Stimulated activated CD4-positive, alpha-beta T cell treated with anti-CD3 and anti-CD28 coated beads, TNF-alpha, amount 100 ng/mL, for 48 hours (primary cell): ENCODE results near the gene C2CD2.

Source experiments
- DNase-seq, 3 donors: peaks; one replicate each; pipeline ENCODE4 v3.0.0-alpha.2; 2020; ENCODE audit warnings: low read depth in 3 of 3

C2CD2 gene

GRCh38 chr21:41888749-41889376, 65.0 kb downstream of the C2CD2 start:
- DNase-seq: no peak

- no peak for DNase-seq
Measured at GRCh38 chr21:41887667-41888066, 66.2 kb downstream of the C2CD2 start.

- DNase-seq: no peak
Measured at GRCh38 chr21:41886328-41886727, 67.5 kb downstream of the C2CD2 start.

- no peak for DNase-seq
Measured at GRCh38 chr21:41885341-41886024, 68.3 kb downstream of the C2CD2 start.

GRCh38 chr21:41884501-41885030, 69.3 kb downstream of the C2CD2 start:
- no peak for DNase-seq

GRCh38 chr21:41883582-41883981, 70.2 kb downstream of the C2CD2 start:
- no peak for DNase-seq

GRCh38 chr21:41881051-41881450, 72.8 kb downstream of the C2CD2 start:
- no peak for DNase-seq

GRCh38 chr21:41880153-41880552, 73.7 kb downstream of the C2CD2 start:
- no peak for DNase-seq

- peak; percentile 69 to 84 (median 77) for DNase-seq
Measured at GRCh38 chr21:41879190-41879998, 74.4 kb downstream of the C2CD2 start, which contains the start of gene PRDM15. Gene PRDM15 (minus strand): TSS chr21:41879344. CDS start chr21:41860363, 18,981 bp downstream.

- peak; percentile 56 to 69 (median 60) for DNase-seq
Measured at GRCh38 chr21:41878831-41879189, 75.0 kb downstream of the C2CD2 start.

GRCh38 chr21:41877901-41878830, 75.7 kb downstream of the C2CD2 start:
- no peak for DNase-seq

- DNase-seq: no peak
Measured at GRCh38 chr21:41876928-41877652, 76.7 kb downstream of the C2CD2 start.

- DNase-seq: no peak
Measured at GRCh38 chr21:41876396-41876795, 77.4 kb downstream of the C2CD2 start.

GRCh38 chr21:41875086-41875485, 78.7 kb downstream of the C2CD2 start:
- DNase-seq: no peak

GRCh38 chr21:41874611-41875010, 79.2 kb downstream of the C2CD2 start:
- no peak for DNase-seq

- DNase-seq: no peak
Measured at GRCh38 chr21:41873426-41873825, 80.4 kb downstream of the C2CD2 start.

GRCh38 chr21:41873005-41873404, 80.8 kb downstream of the C2CD2 start:
- DNase-seq: no peak

GRCh38 chr21:41871293-41872030, 82.4 kb downstream of the C2CD2 start:
- DNase-seq: no peak

- DNase-seq: no peak
Measured at GRCh38 chr21:41869771-41870170, 84.0 kb downstream of the C2CD2 start.
